IMR-90 (cell line): ENCODE measurements around the gene LBP. TPM values are rescaled to one million over a fixed set of nuclear protein-coding genes. Genes with fewer than 3 reads are reported as not detected.

Experiments
- ATAC-seq: fragments of 200-7000 bp; cut with Tn5 transposase; 2 replicates; pipeline ENCODE4 v1.9.1; 2020; ENCODE audit warnings: low read depth, mild to moderate bottlenecking, moderate library complexity
- BruUV-seq: library from RNA; stranded (reverse); fragments of 400-500 nt; replicated peaks from 2 replicates; lab custom pipeline; 2021; lab: Mats Ljungman, UMichigan
- CTCF ChIA-PET: fragments of 300-600 bp; formaldehyde crosslinking; extraction: SDS; loops from one replicate; lab custom pipeline; 2021; ENCODE audit warnings: antibody characterized with exemption; lab: Yijun Ruan, JAX
- POLR2A ChIA-PET: fragments of 300-600 bp; sonication (Branson Sonifier 250); formaldehyde crosslinking; loops from one replicate; lab custom pipeline; 2022; ENCODE audit warnings: antibody characterized with exemption; ENCODE audit not compliant: unreplicated experiment; lab: Charles Lee
- DNase-seq: peaks from one replicate; pipeline ENCODE4 v3.0.0; 2013
- H2AFZ ChIP-seq: replicated peaks from 2 replicates; pipeline ENCODE3; 2013; ENCODE audit warnings: low read length, mild to moderate bottlenecking; ENCODE audit not compliant: poor library complexity
- H2AK5ac ChIP-seq: 2 replicates; pipeline ENCODE4 v1.6.1; 2013; ENCODE audit warnings: low read depth, low read length, inconsistent platforms
- H2AK9ac ChIP-seq: replicated peaks from 2 replicates; pipeline ENCODE3; 2013; ENCODE audit warnings: mild to moderate bottlenecking, low read depth, low read length, moderate library complexity; ENCODE audit not compliant: poor library complexity
- H2BK120ac ChIP-seq: 2 replicates; pipeline ENCODE4 v1.6.1; 2013; ENCODE audit warnings: low read depth, low read length, inconsistent platforms
- H2BK15ac ChIP-seq: 3 replicates; pipeline ENCODE4 v1.6.1; 2013; ENCODE audit warnings: low read depth, low read length, inconsistent platforms
- H2BK20ac ChIP-seq: 2 replicates; pipeline ENCODE4 v1.6.1; 2013; ENCODE audit warnings: low read depth, mild to moderate bottlenecking, inconsistent platforms, low read length, moderate library complexity
- H2BK5ac ChIP-seq: 2 replicates; pipeline ENCODE4 v1.6.1; 2013; ENCODE audit warnings: mild to moderate bottlenecking, low read depth, low read length, inconsistent platforms; ENCODE audit not compliant: poor library complexity, severe bottlenecking
- H3K14ac ChIP-seq: replicated peaks from 2 replicates; pipeline ENCODE4 v1.6.1; 2013; ENCODE audit warnings: low read depth, low read length, inconsistent platforms
- H3K18ac ChIP-seq: 2 replicates; pipeline ENCODE4 v1.6.1; 2013; ENCODE audit warnings: low read depth, low read length, control low read depth
- H3K23ac ChIP-seq: 2 replicates; pipeline ENCODE4 v1.6.1; 2013; ENCODE audit warnings: low read depth, low read length, inconsistent platforms
- H3K27ac ChIP-seq: 2 replicates; pipeline ENCODE4 v1.5.1; 2013; ENCODE audit warnings: mild to moderate bottlenecking, control low read depth, low read length; ENCODE audit not compliant: insufficient read depth
- H3K27me3 ChIP-seq: 2 replicates; pipeline ENCODE4 v1.6.1; 2013; ENCODE audit warnings: low read length; ENCODE audit not compliant: control insufficient read depth, insufficient read depth
- H3K36me3 ChIP-seq: 2 replicates; pipeline ENCODE4 v1.6.1; 2013; ENCODE audit warnings: low read length, mixed read lengths; ENCODE audit not compliant: control insufficient read depth, insufficient read depth
- H3K4ac ChIP-seq: 2 replicates; pipeline ENCODE4 v1.6.1; 2013; ENCODE audit warnings: low read depth, low read length, inconsistent platforms
- H3K4me1 ChIP-seq: 2 replicates; pipeline ENCODE4 v1.6.1; 2013; ENCODE audit warnings: low read length, mixed read lengths; ENCODE audit not compliant: control insufficient read depth, insufficient read depth
- H3K4me2 ChIP-seq: 2 replicates; pipeline ENCODE4 v1.6.1; 2013; ENCODE audit warnings: low read depth, mild to moderate bottlenecking, control low read depth, low read length, moderate library complexity
- H3K4me3 ChIP-seq: 2 replicates; pipeline ENCODE4 v1.5.1; 2013; ENCODE audit warnings: low read depth, mild to moderate bottlenecking, control low read depth, low read length, moderate library complexity; ENCODE audit not compliant: insufficient read depth
- H3K56ac ChIP-seq: 2 replicates; pipeline ENCODE4 v1.6.1; 2013; ENCODE audit warnings: low read length, inconsistent platforms; ENCODE audit not compliant: insufficient read depth; ENCODE audit errors: extremely low read depth
- H3K79me1 ChIP-seq, 2 experiments: 2 replicates each; pipeline ENCODE4 v1.6.1; 2013; ENCODE audit warnings: low read length in 2 of 2, inconsistent platforms in 1 of 2, low read depth in 1 of 2
- H3K9ac ChIP-seq: 2 replicates; pipeline ENCODE4 v1.6.1; 2013; ENCODE audit warnings: low read depth, low read length, control low read depth
- H3K9me1 ChIP-seq: 2 replicates; pipeline ENCODE4 v1.6.1; 2013; ENCODE audit warnings: low read length, inconsistent platforms; ENCODE audit not compliant: insufficient read depth
- H3K9me3 ChIP-seq: 2 replicates; pipeline ENCODE4 v1.6.1; 2013; ENCODE audit warnings: low read length; ENCODE audit not compliant: control insufficient read depth, insufficient read depth
- H4K20me1 ChIP-seq: 2 replicates; pipeline ENCODE4 v1.6.1; 2013; ENCODE audit warnings: low read length, inconsistent platforms; ENCODE audit not compliant: insufficient read depth
- H4K5ac ChIP-seq: 2 replicates; pipeline ENCODE4 v1.6.1; 2013; ENCODE audit warnings: mild to moderate bottlenecking, low read depth, low read length, control low read depth
- H4K8ac ChIP-seq, 2 experiments: 2 replicates each; pipeline ENCODE4 v1.6.1; 2013; ENCODE audit warnings: low read depth in 2 of 2, low read length in 2 of 2, control low read depth in 1 of 2, inconsistent platforms in 1 of 2
- H4K91ac ChIP-seq: 2 replicates; pipeline ENCODE4 v1.6.1; 2013; ENCODE audit warnings: low read depth, low read length, inconsistent platforms; ENCODE audit not compliant: insufficient read depth
- CTCF ChIP-seq: conservative IDR thresholded peaks from 2 replicates; pipeline ENCODE4 v1.5.1; 2012; ENCODE audit warnings: mild to moderate bottlenecking, low read depth, low read length, improper control_type of control experiment
- RCOR1 ChIP-seq: IDR thresholded peaks from 2 replicates; pipeline ENCODE4 v1.6.1; 2012; ENCODE audit warnings: mild to moderate bottlenecking, low read length, improper control_type of control experiment; ENCODE audit not compliant: insufficient replicate concordance
- RFX5 ChIP-seq: IDR thresholded peaks from 2 replicates; pipeline ENCODE4 v1.8.0; 2012; ENCODE audit warnings: low read depth, mild to moderate bottlenecking, low read length, moderate library complexity
- USF2 ChIP-seq: fragments of 150-350 bp; IDR thresholded peaks from 2 replicates; pipeline ENCODE4 v1.6.1; 2017; ENCODE audit warnings: mild to moderate bottlenecking, antibody characterized with exemption, low read length, low read depth
- WGBS, 2 experiments: methylation state at CpG; one replicate each; pipeline versions ENCODE4 v1.1.5 to v1.1.7; 2013; ENCODE audit warnings: missing lambda C conversion rate in 2 of 2; ENCODE audit not compliant: insufficient read length in 1 of 2; ENCODE audit errors: extremely low coverage in 2 of 2; 5-methylcytosine and 5-hydroxymethylcytosine counted together
- dilution Hi-C: fragments of 300-500 bp; cut with HindIII; formaldehyde crosslinking; loops from one replicate; pipeline ENCODE4 v1.14.3; 2018; ENCODE audit warnings: low sequenced_read_pairs; ENCODE audit not compliant: unreplicated experiment
- in situ Hi-C: fragments of 300-500 bp; cut with MboI; formaldehyde crosslinking; loops from 3 replicates; pipeline ENCODE4 v1.14.3; 2019; ENCODE audit warnings: low sequenced_read_pairs, inconsistent platforms, mixed read lengths
- intact Hi-C: fragments of 100-400 bp; cut with micrococcal nuclease; formaldehyde crosslinking; loops from 2 replicates; pipeline ENCODE4 v1.10.0; 2022
- polyA plus RNA-seq, 3 experiments: library from polyadenylated mRNA; depleted of rRNA; stranded (reverse); fragments of >200 nt; gene quantifications; 2 replicates each; pipeline ENCODE4 v1.2.3, GENCODE V29; 2012; ENCODE audit warnings: low replicate concordance in 1 of 3
- total RNA-seq: library from RNA; depleted of rRNA; stranded (reverse); fragments of >200 nt; gene quantifications from 2 replicates; pipeline ENCODE4 v1.2.3, GENCODE V29; 2012

The LBP gene
- total and polyA plus RNA-seq, 2 of the 4 experiments (the other 2 are of a cell fraction): not detected

- Histone ChIP-seq H2BK5ac (no peak overlapping the region), H4K8ac (no peak overlapping the region), H3K9ac (no peak overlapping the region), H3K23ac (no peak overlapping the region), H3K4me1 (no peaks in the 10 kb centered on the region), H3K4me2 (no peak overlapping the region), H2AFZ (no peak overlapping the region), H3K18ac (no peak overlapping the region), H2AK5ac (no peak overlapping the region), H3K9me3 (peaks cover 7% of the 10 kb centered on the region; the same call in 1 of the 2 replicates), H4K20me1 (no peaks in the 10 kb centered on the region), H4K5ac (no peak overlapping the region), H2AK9ac (no peak overlapping the region), H3K56ac (no peak overlapping the region), H3K14ac (no peak overlapping the region), H3K27ac (no peak overlapping the region), H2BK120ac (no peak overlapping the region), H3K36me3 (no peaks in the 10 kb centered on the region), H3K4me3 (no peak overlapping the region), H2BK20ac (no peak overlapping the region), H3K27me3 (peaks cover 29% of the 10 kb centered on the region), H2BK15ac (no peak overlapping the region), H4K91ac (no peak overlapping the region), H3K9me1 (no peaks in the 10 kb centered on the region), H3K4ac (no peak overlapping the region), H3K79me1 (no peaks in the 10 kb centered on the region)
- no peak for DNase-seq
- WGBS, 2 experiments: no CpG with 5 or more reads among the region's 1 CpG
- in situ Hi-C loops: loop anchor here (5.0 to 10.0 kb wide), 2 partner anchors 71 to 244 kb away; no protein-coding TSS in a partner anchor
- no TSS peak for BruUV-seq
- ATAC-seq: no peak
- dilution Hi-C loops: no loop called here
- ChIA-PET CTCF (no interaction called here), POLR2A (no interaction called here)
- intact Hi-C loops: no loop called here
- TF ChIP-seq RCOR1 (no peak), CTCF (no peak), RFX5 (no peak), USF2 (no peak)
Observed at GRCh38 chr20:38308447-38308846, 37.8 kb upstream of the LBP start.
